ENCODE measurements around the gene FAT1.

Gene FAT1

DNA sequence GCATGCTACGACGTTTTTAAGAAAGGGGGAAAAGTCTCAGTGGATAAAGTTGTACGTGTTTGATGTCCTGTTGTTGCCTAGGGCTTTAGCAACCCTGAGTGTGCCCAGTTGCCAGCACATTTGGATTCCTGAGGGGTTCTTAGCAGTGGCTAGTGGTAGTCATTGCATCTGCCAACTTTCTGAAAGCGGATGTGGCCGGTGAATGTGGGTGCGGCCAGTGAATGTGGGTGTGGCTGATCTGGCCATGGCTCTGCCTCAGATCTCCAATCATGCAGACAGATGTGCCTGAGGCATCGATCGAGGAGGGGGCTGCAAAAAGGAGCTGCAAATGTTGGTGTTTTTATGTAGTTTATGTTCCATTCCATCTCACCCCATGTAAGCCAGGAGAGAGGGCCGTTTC lies 41.5 kb upstream of the FAT1 start:
- TF ChIP-seq ZNF416 (tag by site-specific recombination; IDR thresholded peaks at IDR 0.05) = no peak
- TF ChIP-seq SCRT1 (tag by site-specific recombination; IDR thresholded peaks at IDR 0.05; ENCODE audit: borderline replicate concordance) = no peak
- TF ChIP-seq ZNF514 (tag by site-specific recombination; IDR thresholded peaks at IDR 0.05) = no peak
- no peak for TF ChIP-seq ZNF24 (tag by site-specific recombination; IDR thresholded peaks at IDR 0.05)
- peak; percentile 44 for TF ChIP-seq KLF9 (tag by site-specific recombination; IDR thresholded peaks at IDR 0.05; ENCODE audit: low read depth)
- no peak for TF ChIP-seq GLIS2 (tag by site-specific recombination; IDR thresholded peaks at IDR 0.05)
- Histone ChIP-seq H3K27ac (ENCODE audit: extremely low read depth, low read depth, low read length) (no peak overlapping the region), H3K4me1 (ENCODE audit: control insufficient read depth, insufficient read depth, low read length) (peaks cover 4% of the 10 kb centered on the region; the same call in 1 of the 2 replicates), H3K36me3 (ENCODE audit: control insufficient read depth in 2 of 2, insufficient read depth in 1 of 2, low read length in 2 of 2) (no peaks in the 10 kb centered on the region), H3K4me3 (ENCODE audit: low read depth, low read length) (no peak overlapping the region), H3K9me3 (ENCODE audit: control insufficient read depth, insufficient read depth, low read depth, low read length) (no peaks in the 10 kb centered on the region)
- ChIA-PET CTCF (no interaction called here), POLR2A (no interaction called here)

- POLR2A ChIA-PET = no interaction called here
- TF ChIP-seq ZBTB17 (tag by site-specific recombination; IDR thresholded peaks at IDR 0.05) (no peak), ZNF449 (tag by site-specific recombination; IDR thresholded peaks at IDR 0.05) (no peak), ZNF514 (tag by site-specific recombination; IDR thresholded peaks at IDR 0.05) (no peak), ZBTB1 (tag by site-specific recombination; IDR thresholded peaks at IDR 0.05) (no peak), ZNF426 (tag by site-specific recombination; IDR thresholded peaks at IDR 0.05) (no peak), ZNF266 (tag by site-specific recombination; IDR thresholded peaks at IDR 0.05; ENCODE audit: low read depth) (no peak), ZFHX2 (tag by site-specific recombination; conservative IDR thresholded peaks at IDR 0.05) (no peak), ZNF398 (tag by site-specific recombination; IDR thresholded peaks at IDR 0.05) (no peak), YY1 (tag by site-specific recombination; IDR thresholded peaks at IDR 0.05) (no peak), ZNF791 (tag by site-specific recombination; IDR thresholded peaks at IDR 0.05) (no peak), ZNF645 (tag by site-specific recombination; IDR thresholded peaks at IDR 0.05) (no peak), MEIS1 (CRISPR knock-in tag; IDR thresholded peaks at IDR 0.05; ENCODE audit: borderline replicate concordance) (no peak), ZNF777 (tag by site-specific recombination; IDR thresholded peaks at IDR 0.05; ENCODE audit: borderline replicate concordance) (no peak), ZSCAN4 (tag by site-specific recombination; IDR thresholded peaks at IDR 0.05) (no peak), ZNF530 (tag by site-specific recombination; IDR thresholded peaks at IDR 0.05; ENCODE audit: low read depth) (no peak), ZNF366 (tag by site-specific recombination; conservative IDR thresholded peaks at IDR 0.05) (no peak)
- CTCF ChIA-PET = no interaction called here
These were observed 40.8 kb upstream of the FAT1 start for GRCh38 chr4:186764457-186764856.

More at GRCh38 chr4:186764457-186764856, 40.8 kb upstream of the FAT1 start:
- no peak overlapping the region for H3K4me3 ChIP-seq (ENCODE audit: low read depth, low read length)
- H3K36me3 ChIP-seq (ENCODE audit: control insufficient read depth in 2 of 2, insufficient read depth in 1 of 2, low read length in 2 of 2) = no peaks in the 10 kb centered on the region
- no peak overlapping the region for H3K27ac ChIP-seq (ENCODE audit: extremely low read depth, low read depth, low read length)
- H3K9me3 ChIP-seq (ENCODE audit: control insufficient read depth, insufficient read depth, low read depth, low read length) = no peaks in the 10 kb centered on the region
- H3K4me1 ChIP-seq (ENCODE audit: control insufficient read depth, insufficient read depth, low read length) = peaks cover 4% of the 10 kb centered on the region; the same call in 1 of the 2 replicates
